ENCODE data around the gene SHOC2. TPM values are rescaled to one million over a fixed set of nuclear protein-coding genes. Genes with fewer than 3 reads are reported as not detected.

SHOC2 gene
- total RNA-seq, 1 donor from 2014 or later, result 187 TPM

GRCh38 chr10:110985497-110986275 lies 66.3 kb downstream of the SHOC2 start:
- DNase-seq, result no peak

- no peak for DNase-seq
Observed at GRCh38 chr10:110989016-110989415, 69.6 kb downstream of the SHOC2 start.

- DNase-seq, result no peak
Observed at GRCh38 chr10:110992006-110992800, 72.8 kb downstream of the SHOC2 start.

- no peak for DNase-seq
Observed at GRCh38 chr10:110993024-110993693, 73.8 kb downstream of the SHOC2 start.

GRCh38 chr10:110994406-110995086 lies 75.1 kb downstream of the SHOC2 start:
- DNase-seq, result no peak

GRCh38 chr10:110995301-110995700 lies 75.9 kb downstream of the SHOC2 start:
- DNase-seq, result no peak

- no peak for DNase-seq
Observed at GRCh38 chr10:110996256-110996655, 76.9 kb downstream of the SHOC2 start.

- DNase-seq, result no peak
Observed at GRCh38 chr10:111004016-111004415, 84.6 kb downstream of the SHOC2 start.

GRCh38 chr10:111007486-111007885 lies 88.1 kb downstream of the SHOC2 start:
- no peak for DNase-seq

GRCh38 chr10:111015181-111015580 lies 95.8 kb downstream of the SHOC2 start:
- no peak for DNase-seq

- no peak for DNase-seq
Observed at GRCh38 chr10:111017098-111017497, 97.7 kb downstream of the SHOC2 start.

- DNase-seq, result no peak
Observed at GRCh38 chr10:111018021-111018420, 98.6 kb downstream of the SHOC2 start.

- no peak for DNase-seq
Observed at GRCh38 chr10:111023060-111023459, 103.7 kb downstream of the SHOC2 start.

GRCh38 chr10:111030042-111030750 lies 110.8 kb downstream of the SHOC2 start:
- no peak for DNase-seq

GRCh38 chr10:111034598-111035310 lies 115.3 kb downstream of the SHOC2 start:
- DNase-seq, result no peak

- DNase-seq, result no peak
Observed at GRCh38 chr10:111035542-111035941, 116.1 kb downstream of the SHOC2 start.

GRCh38 chr10:111037858-111038257 lies 118.5 kb downstream of the SHOC2 start:
- no peak for DNase-seq

- no peak for DNase-seq
Observed at GRCh38 chr10:111039522-111039921, 120.1 kb downstream of the SHOC2 start.

GRCh38 chr10:111057006-111057405 lies 137.6 kb downstream of the SHOC2 start:
- DNase-seq, result no peak
